Activated naive CD8-positive, alpha-beta T cell treated with anti-CD3 and anti-CD28 coated beads for 36 hours (primary cell): ENCODE results near the gene STPG1. TPM values are rescaled to one million over a fixed set of nuclear protein-coding genes. Genes with fewer than 3 reads are reported as not detected.

ENCODE experiments used
- DNase-seq: peaks from one replicate; pipeline ENCODE4 v3.0.0; 2021
- H3K27ac Mint-ChIP-seq: one replicate; pipeline ENCODE4 v1.8.0; 2022; ENCODE audit warnings: mild to moderate bottlenecking, moderate library complexity, mixed read lengths
- H3K27me3 Mint-ChIP-seq: one replicate; pipeline ENCODE4 v1.8.0; 2022; ENCODE audit warnings: mild to moderate bottlenecking, mixed read lengths
- H3K36me3 Mint-ChIP-seq: one replicate; pipeline ENCODE4 v1.8.0; 2021; ENCODE audit warnings: mild to moderate bottlenecking, mixed read lengths
- H3K4me1 Mint-ChIP-seq: one replicate; pipeline ENCODE4 v1.8.0; 2021; ENCODE audit warnings: mixed read lengths
- H3K4me3 Mint-ChIP-seq: one replicate; pipeline ENCODE4 v1.8.0; 2022; ENCODE audit warnings: mild to moderate bottlenecking, moderate library complexity, mixed read lengths
- H3K9me3 Mint-ChIP-seq: one replicate; pipeline ENCODE4 v1.8.0; 2022; ENCODE audit warnings: mixed read lengths
- total RNA-seq, 2 experiments: library from RNA; stranded (reverse); gene quantifications; one replicate each; pipeline ENCODE4 v1.2.3, GENCODE V29; 2021

STPG1 gene
- total RNA-seq, 2 experiments from 2014 or later = 5.9 to 8.0 TPM

DNA sequence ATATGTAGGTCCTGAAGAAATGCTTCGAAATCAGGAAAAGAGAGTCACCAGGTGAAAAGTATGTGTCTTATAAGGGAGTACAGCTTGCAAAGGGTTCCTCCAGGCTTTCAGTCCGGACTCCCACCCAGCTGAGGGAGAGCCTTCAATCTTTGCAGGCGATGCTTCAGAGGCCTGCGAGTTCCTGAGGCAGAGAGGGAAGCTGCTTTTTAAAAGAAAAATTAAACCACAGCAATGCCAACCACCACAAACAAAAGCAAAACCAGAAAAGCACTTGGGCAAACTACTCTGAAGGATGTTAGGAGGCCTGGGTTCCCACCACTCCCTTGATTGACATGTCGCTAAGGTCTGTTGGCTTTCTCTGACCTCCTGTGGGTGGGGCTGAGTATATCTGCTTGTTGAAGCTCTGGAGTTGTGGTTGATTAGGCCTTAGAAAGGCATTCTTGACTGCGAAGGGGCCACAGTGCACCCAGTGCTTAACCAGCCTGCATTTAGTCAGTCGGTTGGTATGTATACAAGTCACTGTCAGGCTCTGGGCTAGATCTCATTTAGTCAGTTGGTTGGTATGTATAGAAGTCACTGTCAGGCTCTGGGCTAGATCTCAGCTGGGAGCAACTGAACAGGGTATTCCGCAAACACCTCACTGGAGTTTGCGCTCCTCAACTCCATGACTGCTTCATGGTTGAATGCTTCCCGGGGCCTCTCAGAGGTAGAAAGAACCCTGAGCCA is 3.2 kb upstream of the STPG1 start:
- H3K27me3 Mint-ChIP-seq = no peaks in the 10 kb centered on the region
- H3K4me1 Mint-ChIP-seq = peaks cover 61% of the 10 kb centered on the region
- peak; percentile 53 for DNase-seq
- peak overlapping the region; percentile 90 for H3K4me3 Mint-ChIP-seq
- H3K36me3 Mint-ChIP-seq = peaks cover 20% of the 10 kb centered on the region
- no peaks in the 10 kb centered on the region for H3K9me3 Mint-ChIP-seq
- peak overlapping the region; percentile 94 for H3K27ac Mint-ChIP-seq

- no peaks in the 10 kb centered on the region for H3K27me3 Mint-ChIP-seq
- peak; percentile 18 for DNase-seq
- peak overlapping the region; percentile 94 for H3K27ac Mint-ChIP-seq
- no peaks in the 10 kb centered on the region for H3K9me3 Mint-ChIP-seq
- peak overlapping the region; percentile 90 for H3K4me3 Mint-ChIP-seq
- peaks cover 63% of the 10 kb centered on the region for H3K4me1 Mint-ChIP-seq
- peaks cover 13% of the 10 kb centered on the region for H3K36me3 Mint-ChIP-seq
These were observed 2.5 kb upstream of the STPG1 start for GRCh38 chr1:24415910-24416665.

DNA sequence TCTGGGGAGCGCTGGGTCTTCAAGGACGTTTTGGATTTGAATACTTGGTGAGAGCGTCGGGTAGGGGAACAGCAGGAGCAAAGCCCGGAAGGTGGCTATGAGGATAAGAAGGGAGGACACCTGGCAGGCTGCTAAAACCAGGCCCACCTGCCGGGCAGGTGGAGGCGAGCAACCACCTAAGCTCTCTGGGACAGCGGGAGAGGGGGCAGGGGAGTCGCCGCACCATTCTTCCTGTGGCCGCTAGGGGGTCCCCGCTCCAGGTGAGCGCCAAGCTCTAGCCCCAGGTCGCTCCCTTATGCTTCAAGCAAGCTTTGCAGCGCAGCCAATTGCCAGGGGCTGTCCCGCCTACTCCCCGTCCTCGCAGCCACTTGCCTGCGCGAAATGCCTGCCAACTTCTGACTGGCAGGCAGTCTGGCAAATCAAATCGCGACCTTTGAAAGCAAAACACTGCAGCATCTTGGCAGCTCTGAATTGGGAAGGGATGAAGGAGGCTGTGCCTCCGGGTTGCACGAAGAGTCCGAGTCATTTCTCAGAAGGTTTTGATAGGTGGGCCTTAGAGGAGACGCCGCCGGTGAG is 1.8 kb upstream of the STPG1 start, which contains the start of gene NIPAL3:
Gene NIPAL3, plus strand, starts transcription at position 469 of the 576 bp plus-strand sequence. CDS start 3,746 bp downstream, outside the sequence.
- H3K9me3 Mint-ChIP-seq = no peaks in the 10 kb centered on the region
- H3K27me3 Mint-ChIP-seq = no peaks in the 10 kb centered on the region
- DNase-seq = peak; percentile 98
- peaks cover 11% of the 10 kb centered on the region for H3K36me3 Mint-ChIP-seq
- peaks cover 58% of the 10 kb centered on the region for H3K4me1 Mint-ChIP-seq
- H3K27ac Mint-ChIP-seq = peak within 1 kb of the TSS; percentile 94
- peak within 1 kb of the TSS; percentile 90 for H3K4me3 Mint-ChIP-seq

- Mint-ChIP-seq H3K27ac (peak overlapping the region; percentile 62), H3K9me3 (no peaks in the 10 kb centered on the region), H3K36me3 (peaks cover 8% of the 10 kb centered on the region), H3K27me3 (no peaks in the 10 kb centered on the region), H3K4me3 (peak overlapping the region; percentile 90), H3K4me1 (peaks cover 54% of the 10 kb centered on the region)
- no peak for DNase-seq
These were observed 1.3 kb upstream of the STPG1 start for GRCh38 chr1:24414775-24415333.

DNA sequence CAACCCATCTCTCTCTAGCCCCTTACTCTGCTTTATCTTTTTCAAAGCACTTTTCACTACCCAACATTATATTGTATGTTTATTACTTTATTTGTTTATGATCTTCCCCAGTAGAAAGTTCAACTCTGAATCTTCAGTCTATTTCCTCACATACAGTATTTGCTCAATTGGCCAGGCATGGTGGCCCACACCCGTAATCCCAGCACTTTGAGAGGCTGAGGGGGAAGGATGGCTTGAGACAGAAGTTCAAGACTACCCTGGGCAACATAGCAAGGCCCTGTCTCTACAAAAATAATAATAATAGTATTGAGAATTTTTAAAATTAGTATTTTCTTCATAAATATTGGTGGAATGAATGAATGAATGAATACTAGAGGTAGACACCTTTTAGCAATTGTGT is 1.2 kb downstream of the STPG1 start:
- DNase-seq = no peak
- H3K4me1 Mint-ChIP-seq = peaks cover 36% of the 10 kb centered on the region
- no peaks in the 10 kb centered on the region for H3K27me3 Mint-ChIP-seq
- H3K36me3 Mint-ChIP-seq = peaks cover 3% of the 10 kb centered on the region
- H3K9me3 Mint-ChIP-seq = no peaks in the 10 kb centered on the region
- no peak overlapping the region for H3K27ac Mint-ChIP-seq
- H3K4me3 Mint-ChIP-seq = peak overlapping the region; percentile 88

- H3K27ac Mint-ChIP-seq = no peak overlapping the region
- no peak overlapping the region for H3K4me3 Mint-ChIP-seq
- no peaks in the 10 kb centered on the region for H3K9me3 Mint-ChIP-seq
- no peaks in the 10 kb centered on the region for H3K27me3 Mint-ChIP-seq
- H3K36me3 Mint-ChIP-seq = peaks cover 3% of the 10 kb centered on the region
- peaks cover 32% of the 10 kb centered on the region for H3K4me1 Mint-ChIP-seq
- DNase-seq = no peak
These were observed 1.6 kb downstream of the STPG1 start for GRCh38 chr1:24411963-24412362.

- no peak overlapping the region for H3K4me3 Mint-ChIP-seq
- no peak overlapping the region for H3K27ac Mint-ChIP-seq
- no peaks in the 10 kb centered on the region for H3K27me3 Mint-ChIP-seq
- no peaks in the 10 kb centered on the region for H3K9me3 Mint-ChIP-seq
- DNase-seq = no peak
- H3K4me1 Mint-ChIP-seq = peaks cover 23% of the 10 kb centered on the region
- H3K36me3 Mint-ChIP-seq = peaks cover 3% of the 10 kb centered on the region
These were observed 2.8 kb downstream of the STPG1 start for GRCh38 chr1:24410750-24411149.

- H3K27me3 Mint-ChIP-seq = no peaks in the 10 kb centered on the region
- H3K27ac Mint-ChIP-seq = no peak overlapping the region
- no peak overlapping the region for H3K4me3 Mint-ChIP-seq
- H3K4me1 Mint-ChIP-seq = peaks cover 17% of the 10 kb centered on the region
- DNase-seq = no peak
- peaks cover 3% of the 10 kb centered on the region for H3K36me3 Mint-ChIP-seq
- no peaks in the 10 kb centered on the region for H3K9me3 Mint-ChIP-seq
These were observed 4.0 kb downstream of the STPG1 start for GRCh38 chr1:24409535-24409934.

DNA sequence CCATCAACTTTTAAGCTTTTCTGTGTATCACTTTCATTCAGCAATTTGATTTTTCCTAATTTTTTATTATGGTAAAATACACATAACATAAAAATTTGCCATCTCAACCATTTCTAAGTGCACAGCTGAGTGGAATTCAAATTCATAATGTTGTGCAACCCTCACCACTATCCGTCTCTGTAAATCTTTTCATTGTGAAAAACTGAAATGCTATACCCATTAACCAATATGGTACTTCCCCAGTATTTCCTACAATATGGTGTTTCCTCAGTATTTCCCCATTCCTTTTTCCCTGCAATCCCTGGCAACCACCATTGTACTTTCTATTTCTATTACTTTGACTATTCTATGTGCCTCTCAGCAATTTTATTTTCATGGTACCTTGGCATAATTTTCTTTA is 6.8 kb downstream of the STPG1 start:
- Mint-ChIP-seq H3K27ac (no peak overlapping the region), H3K4me1 (peaks cover 6% of the 10 kb centered on the region), H3K4me3 (no peak overlapping the region), H3K36me3 (peaks cover 3% of the 10 kb centered on the region), H3K27me3 (no peaks in the 10 kb centered on the region), H3K9me3 (no peaks in the 10 kb centered on the region)
- no peak for DNase-seq

GRCh38 chr1:24403806-24404205 is 9.8 kb downstream of the STPG1 start:
- Mint-ChIP-seq H3K4me3 (no peak overlapping the region), H3K36me3 (peaks cover 8% of the 10 kb centered on the region), H3K4me1 (peaks cover 10% of the 10 kb centered on the region), H3K27ac (no peak overlapping the region), H3K9me3 (no peaks in the 10 kb centered on the region), H3K27me3 (no peaks in the 10 kb centered on the region)
- DNase-seq = no peak

DNA sequence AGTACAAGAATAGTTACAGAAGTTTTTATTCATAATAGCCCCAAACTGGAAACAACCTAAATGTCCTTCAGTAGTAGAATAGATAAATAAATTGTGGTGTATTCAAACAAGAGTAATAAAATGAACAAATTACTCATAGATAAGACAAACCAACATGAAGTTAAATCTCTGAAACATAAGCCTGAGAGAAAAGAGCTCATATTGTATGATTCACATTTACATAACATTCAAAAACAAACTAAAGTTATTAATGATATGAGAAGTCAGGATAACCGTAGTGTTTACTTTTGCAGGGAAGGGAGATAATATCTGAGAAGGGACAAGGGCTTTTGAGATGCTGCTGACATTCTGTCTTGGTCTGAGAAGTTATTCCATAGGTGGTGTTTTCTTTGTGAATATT is 13.5 kb downstream of the STPG1 start:
- H3K36me3 Mint-ChIP-seq = peaks cover 4% of the 10 kb centered on the region
- H3K4me3 Mint-ChIP-seq = no peak overlapping the region
- no peaks in the 10 kb centered on the region for H3K9me3 Mint-ChIP-seq
- H3K27me3 Mint-ChIP-seq = no peaks in the 10 kb centered on the region
- H3K27ac Mint-ChIP-seq = no peak overlapping the region
- peaks cover 7% of the 10 kb centered on the region for H3K4me1 Mint-ChIP-seq
- DNase-seq = no peak

GRCh38 chr1:24393892-24394291 is 19.7 kb downstream of the STPG1 start:
- Mint-ChIP-seq H3K9me3 (no peaks in the 10 kb centered on the region), H3K27ac (peak overlapping the region; percentile 93), H3K36me3 (peaks cover 4% of the 10 kb centered on the region), H3K4me1 (peaks cover 38% of the 10 kb centered on the region), H3K4me3 (no peak overlapping the region), H3K27me3 (no peaks in the 10 kb centered on the region)
- no peak for DNase-seq

DNA sequence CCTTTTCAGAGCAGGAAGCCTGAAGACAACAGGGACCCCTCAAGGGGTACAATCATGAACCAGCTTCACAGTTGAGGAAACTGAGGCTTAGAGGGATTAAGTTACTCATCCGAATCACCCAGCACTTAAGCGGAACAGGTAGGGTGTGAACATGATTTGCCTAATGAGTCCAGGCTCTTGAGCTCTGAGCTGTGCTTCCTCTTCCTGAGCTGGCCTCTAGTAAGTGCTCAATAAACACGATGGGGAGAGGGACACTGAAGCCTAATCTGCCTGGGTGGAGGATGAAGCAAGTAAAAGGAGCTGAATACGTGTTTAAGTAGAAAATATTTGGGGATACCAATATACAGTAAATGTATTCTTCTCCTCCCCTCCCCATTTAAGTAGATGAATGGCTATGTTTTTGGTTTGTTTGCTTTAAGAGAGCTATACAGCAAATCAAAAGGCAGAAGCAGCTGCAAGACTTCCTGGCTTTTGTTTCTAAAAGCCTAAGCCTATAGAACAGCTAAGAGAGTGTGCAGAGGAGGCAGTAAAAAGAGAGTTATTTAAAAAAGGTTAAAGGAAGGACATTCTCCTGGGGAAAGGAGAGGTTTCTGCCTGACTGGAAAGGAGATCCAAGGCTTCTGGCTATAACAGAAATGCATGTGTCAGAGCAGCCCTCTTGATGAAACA is 20.5 kb downstream of the STPG1 start:
- Mint-ChIP-seq H3K9me3 (no peaks in the 10 kb centered on the region), H3K27me3 (no peaks in the 10 kb centered on the region), H3K4me1 (peaks cover 38% of the 10 kb centered on the region), H3K27ac (peak overlapping the region; percentile 93), H3K36me3 (peaks cover 4% of the 10 kb centered on the region), H3K4me3 (no peak overlapping the region)
- DNase-seq = no peak

DNA sequence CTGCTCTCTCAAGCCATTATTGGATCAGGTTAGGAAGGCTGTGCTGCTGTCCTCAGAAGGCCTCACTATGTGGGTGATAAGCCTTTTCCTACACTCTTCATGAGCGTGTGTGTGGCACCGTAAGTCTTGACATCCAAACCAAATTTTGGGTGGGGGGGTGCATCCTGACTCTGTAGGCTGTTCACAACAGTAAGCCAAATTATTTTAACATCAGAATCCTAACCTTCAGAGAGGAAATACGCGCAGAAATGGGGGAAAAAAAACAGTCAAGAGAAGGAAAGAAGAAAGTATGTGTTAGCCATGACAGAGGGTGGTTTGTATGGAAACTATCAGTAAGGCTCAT is 21.0 kb downstream of the STPG1 start:
- no peaks in the 10 kb centered on the region for H3K27me3 Mint-ChIP-seq
- H3K36me3 Mint-ChIP-seq = peaks cover 4% of the 10 kb centered on the region
- no peak for DNase-seq
- peaks cover 38% of the 10 kb centered on the region for H3K4me1 Mint-ChIP-seq
- no peaks in the 10 kb centered on the region for H3K9me3 Mint-ChIP-seq
- H3K4me3 Mint-ChIP-seq = peak overlapping the region; percentile 19
- peak overlapping the region; percentile 93 for H3K27ac Mint-ChIP-seq
